HEK293T (cell line): ENCODE data around the gene TFAP2D.

Experiments
- CTCF ChIA-PET: fragments of 350-600 bp; formaldehyde crosslinking; extraction: SDS; loops from one replicate; lab custom pipeline; 2021; ENCODE audit warnings: antibody characterized with exemption, inconsistent platforms; lab: Yijun Ruan, JAX
- POLR2A ChIA-PET: fragments of 350-600 bp; formaldehyde crosslinking; extraction: SDS; loops from one replicate; lab custom pipeline; 2020; ENCODE audit warnings: antibody characterized with exemption, inconsistent platforms; lab: Yijun Ruan, JAX
- DNase-seq: peaks from one replicate; pipeline ENCODE4 v3.0.0; 2012; ENCODE audit warnings: mixed read lengths; ENCODE audit errors: extremely low spot score
- ARNT ChIP-seq: fragments of 450-650 bp; IDR thresholded peaks from 2 replicates; pipeline ENCODE4 v1.6.1; 2017; ENCODE audit warnings: mild to moderate bottlenecking
- BHLHE40 ChIP-seq: fragments of 450-650 bp; IDR thresholded peaks from 2 replicates; pipeline ENCODE4 v1.6.1; 2016; ENCODE audit warnings: mild to moderate bottlenecking, moderate library complexity, borderline replicate concordance
- CTBP1 ChIP-seq: fragments of 450-650 bp; IDR thresholded peaks from 2 replicates; pipeline ENCODE4 v1.6.1; 2016; ENCODE audit warnings: borderline replicate concordance
- ELF4 ChIP-seq: fragments of 450-650 bp; IDR thresholded peaks from 2 replicates; pipeline ENCODE4 v1.6.1; 2017; ENCODE audit warnings: antibody characterized with exemption
- FOXA1 ChIP-seq: fragments of 450-650 bp; IDR thresholded peaks from 2 replicates; pipeline ENCODE4 v1.6.1; 2016; ENCODE audit warnings: mild to moderate bottlenecking
- FOXK2 ChIP-seq: fragments of 450-650 bp; IDR thresholded peaks from 2 replicates; pipeline ENCODE4 v1.6.1; 2016; ENCODE audit warnings: mild to moderate bottlenecking
- FOXM1 ChIP-seq: fragments of 450-650 bp; IDR thresholded peaks from 2 replicates; pipeline ENCODE4 v1.6.1; 2017; ENCODE audit warnings: mild to moderate bottlenecking, borderline replicate concordance
- HDGF ChIP-seq: fragments of 450-650 bp; IDR thresholded peaks from 2 replicates; pipeline ENCODE4 v1.6.1; 2017; ENCODE audit warnings: antibody characterized with exemption, borderline replicate concordance
- L3MBTL2 ChIP-seq: fragments of 450-650 bp; conservative IDR thresholded peaks from 2 replicates; pipeline ENCODE4 v1.6.1; 2016; ENCODE audit warnings: mild to moderate bottlenecking
- LEF1 ChIP-seq: fragments of 450-650 bp; IDR thresholded peaks from 2 replicates; pipeline ENCODE4 v1.6.1; 2017; ENCODE audit warnings: mild to moderate bottlenecking, borderline replicate concordance
- NFRKB ChIP-seq: fragments of 450-650 bp; IDR thresholded peaks from 2 replicates; pipeline ENCODE4 v1.6.1; 2016; ENCODE audit warnings: mild to moderate bottlenecking, moderate library complexity
- SP1 ChIP-seq: fragments of 450-650 bp; IDR thresholded peaks from 2 replicates; pipeline ENCODE4 v1.6.1; 2017
- SUZ12 ChIP-seq: fragments of 450-650 bp; IDR thresholded peaks from 2 replicates; pipeline ENCODE4 v1.6.1; 2016; ENCODE audit warnings: mild to moderate bottlenecking
- TARDBP ChIP-seq: fragments of 450-650 bp; IDR thresholded peaks from 2 replicates; pipeline ENCODE4 v1.6.1; 2016
- ZNF384 ChIP-seq: fragments of 450-650 bp; IDR thresholded peaks from 2 replicates; pipeline ENCODE4 v1.6.1; 2016
- TF ChIP-seq, protein P1 (sequence below): fragments of 450-650 bp; IDR thresholded peaks from 2 replicates; pipeline ENCODE4 v1.6.1; 2016

Gene TFAP2D

DNA sequence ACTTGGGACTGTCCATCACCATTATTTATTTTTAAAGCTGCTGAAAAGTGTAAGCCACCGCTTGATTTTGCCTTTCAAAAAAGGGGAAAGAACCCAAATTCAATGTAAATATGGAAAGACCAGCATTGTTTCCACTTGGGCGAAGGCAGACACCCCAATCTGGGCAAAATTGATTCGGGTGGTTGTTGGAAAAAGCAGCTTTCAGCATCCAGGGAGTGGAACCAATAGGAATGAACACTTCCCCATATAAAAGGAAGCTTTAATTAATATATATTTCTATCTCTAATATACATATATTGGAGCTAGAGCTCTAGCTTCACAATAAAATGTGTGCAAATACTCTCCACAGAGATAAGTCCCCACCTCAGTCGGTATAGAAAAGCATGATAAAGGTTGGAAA lies at the start of gene TFAP2D:
TSS of gene TFAP2D (plus strand) at position 301 of the 400 bp plus-strand sequence. CDS start 530 bp downstream, outside the sequence.
- CTCF ChIA-PET: no interaction called here
- DNase-seq: no peak
- POLR2A ChIA-PET: no interaction called here
- TF ChIP-seq TARDBP: no peak
- TF ChIP-seq LEF1: no peak

DNA sequence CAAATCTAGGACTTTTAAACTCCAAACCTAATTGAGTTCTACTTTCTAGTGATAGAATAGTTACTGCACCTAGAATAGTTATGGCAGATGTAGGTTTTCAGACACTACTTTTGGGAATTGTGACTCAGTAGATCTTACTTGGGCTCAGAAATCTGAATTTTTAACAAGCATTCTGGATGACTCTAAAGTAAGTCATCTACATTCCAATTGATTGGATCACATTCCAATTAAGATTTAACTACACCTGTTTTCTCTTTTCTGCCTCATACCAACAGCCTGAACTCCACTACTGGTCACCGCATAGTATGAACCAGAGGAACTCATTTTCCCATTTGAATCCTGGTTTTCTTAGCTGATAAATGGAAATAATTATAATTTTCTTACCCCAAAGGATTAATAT lies 49.5 kb upstream of the TFAP2D start:
- no peak for TF ChIP-seq CTBP1
- DNase-seq: no peak
- CTCF ChIA-PET: no interaction called here
- POLR2A ChIA-PET: no interaction called here

- TF ChIP-seq CTBP1 (no peak), L3MBTL2 (no peak), ZNF384 (no peak), FOXA1 (no peak), SP1 (no peak), ELF4 (no peak), FOXK2 (no peak), FOXM1 (no peak)
- TF ChIP-seq, protein P1, sequence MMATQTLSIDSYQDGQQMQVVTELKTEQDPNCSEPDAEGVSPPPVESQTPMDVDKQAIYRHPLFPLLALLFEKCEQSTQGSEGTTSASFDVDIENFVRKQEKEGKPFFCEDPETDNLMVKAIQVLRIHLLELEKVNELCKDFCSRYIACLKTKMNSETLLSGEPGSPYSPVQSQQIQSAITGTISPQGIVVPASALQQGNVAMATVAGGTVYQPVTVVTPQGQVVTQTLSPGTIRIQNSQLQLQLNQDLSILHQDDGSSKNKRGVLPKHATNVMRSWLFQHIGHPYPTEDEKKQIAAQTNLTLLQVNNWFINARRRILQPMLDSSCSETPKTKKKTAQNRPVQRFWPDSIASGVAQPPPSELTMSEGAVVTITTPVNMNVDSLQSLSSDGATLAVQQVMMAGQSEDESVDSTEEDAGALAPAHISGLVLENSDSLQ: no peak
- ChIA-PET CTCF (no interaction called here), POLR2A (no interaction called here)
- DNase-seq: no peak
These were observed 47.2 kb upstream of the TFAP2D start for GRCh38 chr6:50666089-50666488.

- ChIA-PET POLR2A (no interaction called here), CTCF (no interaction called here)
- TF ChIP-seq L3MBTL2 (no peak), SP1 (no peak), LEF1 (no peak)
- DNase-seq: no peak
These were observed 32.0 kb upstream of the TFAP2D start for GRCh38 chr6:50681213-50681824.

DNA sequence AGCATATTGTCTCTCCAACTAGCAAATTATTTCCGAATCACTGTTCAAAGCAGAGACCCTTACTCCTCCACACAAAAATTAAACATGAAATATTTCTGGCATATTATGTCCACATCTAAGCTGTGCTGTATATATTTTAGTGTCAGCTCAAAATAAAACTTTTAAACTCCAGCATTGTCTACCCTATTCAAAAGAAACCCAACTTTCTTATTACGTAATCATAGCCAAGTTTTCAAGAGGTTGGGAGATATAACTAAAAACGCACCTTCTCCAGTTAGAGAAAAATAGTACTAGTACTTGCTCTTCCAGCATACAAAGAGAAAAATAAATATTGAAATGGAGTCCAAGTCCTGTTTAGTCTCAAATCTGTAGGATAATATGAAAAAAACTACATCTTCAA lies 24.1 kb upstream of the TFAP2D start:
- ChIA-PET POLR2A (no interaction called here), CTCF (no interaction called here)
- DNase-seq: no peak
- TF ChIP-seq HDGF (no peak), NFRKB (no peak), ARNT (no peak), CTBP1 (no peak), FOXK2 (no peak), FOXM1 (no peak), SP1 (no peak), ZNF384 (no peak), L3MBTL2 (no peak), LEF1 (no peak), BHLHE40 (no peak), TARDBP (no peak), ELF4 (no peak), FOXA1 (no peak), SUZ12 (no peak)
- TF ChIP-seq, protein P1: no peak

DNA sequence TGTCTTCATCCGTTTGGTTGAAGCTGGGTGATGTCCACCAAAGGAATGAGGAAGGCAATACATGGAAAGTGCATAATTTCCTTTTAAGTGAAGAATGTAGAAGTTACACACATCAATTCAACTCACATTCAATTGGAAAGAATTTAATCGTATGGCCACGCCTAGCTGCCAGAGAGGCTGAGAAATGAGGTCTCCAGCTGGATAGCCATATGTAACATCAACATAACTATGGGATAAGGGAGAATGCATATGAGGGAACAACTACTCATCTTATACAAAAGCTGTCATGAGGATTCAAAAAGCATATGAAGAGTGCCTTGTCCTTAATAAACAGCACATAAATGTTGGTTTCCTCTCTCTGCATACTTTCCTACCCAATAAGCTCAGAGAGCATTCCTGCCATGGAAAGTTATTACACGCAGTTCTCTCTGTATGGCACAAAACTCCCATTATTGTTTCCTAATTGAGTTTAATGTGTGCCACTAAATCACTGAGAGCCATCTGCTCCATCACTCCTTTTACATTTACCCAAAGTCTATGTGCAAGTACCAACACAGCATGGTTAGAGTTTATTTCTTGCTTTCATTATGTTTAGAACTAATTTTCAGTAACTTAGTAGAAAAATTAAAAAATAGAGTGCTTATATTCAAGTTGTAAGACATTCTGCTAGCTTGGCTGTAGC lies 21.4 kb upstream of the TFAP2D start:
- DNase-seq: no peak
- CTCF ChIA-PET: no interaction called here
- POLR2A ChIA-PET: no interaction called here
- TF ChIP-seq LEF1 (no peak), NFRKB (no peak), BHLHE40 (no peak), FOXM1 (no peak), ELF4 (no peak), SP1 (no peak), TARDBP (no peak), ARNT (no peak), SUZ12 (no peak), HDGF (no peak), CTBP1 (no peak), FOXA1 (no peak), L3MBTL2 (no peak), ZNF384 (no peak), FOXK2 (no peak)
- TF ChIP-seq, protein P1: no peak

DNA sequence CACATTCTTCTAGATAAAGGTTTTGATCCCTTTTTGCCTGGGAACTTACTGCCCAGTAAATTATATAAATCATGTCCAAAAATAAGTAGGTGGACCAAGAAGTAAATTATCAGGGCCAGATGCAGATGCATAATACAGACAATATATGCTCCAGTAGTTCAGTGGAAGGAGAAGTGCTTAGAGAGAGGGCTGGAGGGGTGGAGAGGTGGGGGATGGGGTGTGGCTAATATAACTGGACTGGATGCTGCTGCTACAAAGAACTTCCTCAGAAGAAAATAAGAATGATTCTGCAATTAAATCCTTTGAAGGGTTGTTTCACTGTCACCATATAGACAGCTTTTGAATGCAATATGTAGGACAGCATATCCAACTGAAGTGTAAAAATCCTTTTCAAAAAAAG lies 14.8 kb upstream of the TFAP2D start:
- CTCF ChIA-PET: no interaction called here
- TF ChIP-seq CTBP1 (no peak), ELF4 (no peak), L3MBTL2 (no peak), BHLHE40 (no peak), HDGF (no peak)
- no peak for DNase-seq
- POLR2A ChIA-PET: no interaction called here
